G401 (cell line): ENCODE results near the gene PTPRD. TPM values are rescaled to one million over a fixed set of nuclear protein-coding genes. Genes with fewer than 3 reads are reported as not detected.

Experiments
- DNase-seq: peaks from one replicate; pipeline ENCODE4 v3.0.0-alpha.2; 2015; ENCODE audit warnings: low spot score
- in situ Hi-C: cut with HindIII; loops from 2 replicates; pipeline ENCODE4 v1.10.0; 2016; ENCODE audit warnings: low sequenced_read_pairs, mixed read lengths
- total RNA-seq: library from RNA; depleted of rRNA; stranded (reverse); fragments of >200 nt; shearing (Covaris generic); gene quantifications from 2 replicates; pipeline ENCODE4 v1.2.3, GENCODE V29; 2014

The PTPRD gene
- total RNA-seq, 1 experiment from 2014 or later = 13.0 TPM

DNA sequence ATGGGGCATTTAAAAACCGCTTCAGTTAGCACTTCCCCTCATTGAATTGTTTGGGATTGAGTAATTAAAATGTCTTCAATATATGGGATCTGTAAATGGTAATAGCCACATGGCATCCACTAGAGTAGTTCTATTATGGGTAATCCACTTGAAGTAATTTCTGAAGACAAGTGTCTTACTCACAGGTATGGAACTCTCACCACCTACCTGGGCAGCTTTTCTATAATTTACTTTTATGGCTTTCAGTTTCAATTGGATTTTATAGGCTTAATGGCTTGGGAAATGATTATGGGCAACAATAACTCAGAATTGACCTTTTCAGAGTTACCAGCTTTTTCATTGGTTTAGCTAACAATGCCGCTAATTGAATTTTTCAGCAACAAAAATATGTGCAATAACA lies 597.9 kb downstream of the PTPRD start:
- in situ Hi-C loops = no loop called here
- DNase-seq = peak; percentile 9

DNA sequence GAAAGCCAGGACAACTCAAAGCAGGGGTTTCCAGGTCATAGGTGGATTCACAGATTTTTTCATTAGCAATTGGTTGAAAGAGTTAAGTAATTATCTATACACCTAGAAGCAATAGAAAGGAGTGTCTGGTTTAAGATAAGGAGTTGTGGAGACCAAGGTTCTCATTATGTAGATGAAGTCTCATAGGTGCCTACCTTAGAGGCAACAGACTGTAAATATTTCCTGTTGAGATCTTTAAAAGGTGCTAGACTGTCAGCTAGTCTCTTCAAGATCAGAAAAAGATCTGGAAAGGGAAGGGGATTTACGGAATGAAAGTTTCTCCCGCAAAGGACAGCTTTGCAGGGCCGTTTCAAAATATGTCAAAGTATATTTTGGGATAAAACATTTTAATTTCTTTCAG lies 603.4 kb downstream of the PTPRD start:
- in situ Hi-C loops = no loop called here
- DNase-seq = no peak

DNA sequence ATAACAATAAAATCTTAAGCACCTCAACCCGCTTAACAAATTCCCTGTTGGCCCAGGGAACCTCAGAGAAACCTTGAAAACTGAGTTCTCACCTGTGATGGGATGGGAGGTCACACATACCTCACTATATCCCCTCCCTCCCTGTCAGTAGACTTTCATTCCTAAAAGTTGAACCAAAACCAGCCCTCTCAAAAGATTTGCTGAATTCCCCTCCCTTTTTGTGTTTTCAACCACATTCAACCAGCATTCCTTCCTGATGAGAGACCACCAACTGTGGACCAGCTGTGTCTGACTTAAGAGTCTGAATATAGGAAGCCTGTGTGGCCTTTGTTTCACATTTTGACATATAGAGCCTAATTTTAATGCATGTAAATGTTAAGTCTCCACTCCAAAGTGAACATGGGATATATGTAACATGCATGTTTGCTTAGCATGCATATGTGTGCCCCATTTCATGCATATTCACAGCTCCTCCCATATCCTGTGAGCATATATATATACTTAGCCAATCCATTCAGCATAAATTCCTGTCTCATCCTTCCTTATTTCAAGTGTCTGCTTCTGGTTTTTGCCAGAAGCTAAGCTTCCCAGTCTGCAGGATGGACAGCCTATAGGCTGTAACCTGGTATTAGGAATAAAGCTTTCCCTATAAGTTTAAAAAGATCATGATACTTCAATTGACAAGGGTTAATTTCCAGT lies 604.6 kb downstream of the PTPRD start:
- DNase-seq = peak; percentile 11
- in situ Hi-C loops = no loop called here

DNA sequence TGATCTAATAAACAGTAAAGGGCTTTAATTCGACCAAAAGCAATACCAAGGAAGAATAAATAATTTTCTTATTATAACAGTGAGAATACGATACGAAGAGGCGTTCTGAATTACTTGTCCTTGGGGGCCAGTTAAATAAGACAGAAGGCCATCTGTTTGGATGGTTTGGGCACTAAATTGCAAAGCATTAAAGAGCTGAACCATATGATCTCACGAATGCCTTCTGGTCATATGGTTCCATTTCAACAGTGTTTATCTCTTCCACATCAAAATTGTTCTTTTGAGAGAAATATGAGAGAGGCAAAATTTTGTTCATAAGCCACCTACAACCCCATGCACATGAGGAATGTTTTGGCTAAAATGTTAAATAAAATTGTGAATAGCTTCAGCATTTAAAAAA lies 605.4 kb downstream of the PTPRD start:
- no peak for DNase-seq
- in situ Hi-C loops = no loop called here

DNA sequence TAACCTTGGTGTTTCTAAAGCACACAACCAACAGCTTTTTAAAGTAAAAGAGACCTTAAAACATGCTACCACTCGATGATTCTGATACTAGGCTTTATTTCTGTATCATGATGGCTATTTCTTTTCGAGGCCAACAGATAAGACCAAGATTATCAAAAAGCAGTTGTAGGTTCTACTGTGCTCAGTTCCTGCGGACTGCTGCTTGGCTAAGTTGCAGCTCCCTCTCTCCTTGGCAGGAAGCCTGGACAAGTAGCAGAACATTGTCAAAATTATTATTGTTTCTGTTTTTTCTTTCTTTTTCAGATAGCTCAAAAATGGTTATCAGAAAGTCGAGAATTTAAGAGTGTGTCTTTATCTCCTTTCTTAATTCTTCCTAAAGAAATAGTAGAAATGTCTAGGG lies 607.6 kb downstream of the PTPRD start:
- in situ Hi-C loops = no loop called here

DNA sequence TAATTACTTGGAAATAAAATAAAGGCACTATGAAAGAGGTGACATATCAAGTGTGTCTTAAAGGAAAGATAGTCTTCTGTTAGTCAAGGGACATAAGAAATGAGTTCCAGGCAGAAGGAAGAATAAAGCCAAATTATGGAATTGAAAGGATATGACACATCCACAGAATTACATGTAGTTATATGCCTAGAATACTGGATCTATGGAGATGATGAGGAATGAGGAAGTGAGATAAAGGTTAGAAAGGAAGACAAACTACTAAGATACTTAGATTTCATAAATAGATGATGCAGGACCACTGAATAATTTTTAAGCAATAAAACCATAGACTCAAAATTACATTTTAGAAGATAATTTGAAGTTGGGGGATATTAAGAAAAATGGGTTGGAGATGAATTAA lies 609.8 kb downstream of the PTPRD start:
- in situ Hi-C loops = no loop called here
- no peak for DNase-seq

More for the DNA sequence above, 607.6 kb downstream of the PTPRD start:
- DNase-seq = no peak

DNA sequence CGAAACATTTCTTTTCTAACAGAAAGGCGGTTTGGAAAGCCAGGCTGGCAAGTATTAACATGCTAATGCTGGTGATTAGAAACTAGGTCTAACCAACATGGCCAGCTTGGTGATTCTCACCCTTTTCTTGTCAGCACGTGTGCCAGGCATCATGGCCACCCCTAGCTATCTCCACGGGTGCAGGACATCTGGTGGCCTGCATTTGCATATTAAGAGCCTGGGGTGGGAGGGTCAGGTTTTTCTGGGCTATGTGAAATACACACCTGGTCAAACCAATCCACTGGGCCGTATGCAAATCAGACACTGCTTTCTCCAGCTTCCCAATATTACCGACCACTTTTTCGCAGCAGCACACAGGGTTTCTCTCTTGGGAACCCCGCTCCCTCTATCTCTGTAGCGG lies 612.1 kb downstream of the PTPRD start:
- DNase-seq = no peak
- in situ Hi-C loops = no loop called here

DNA sequence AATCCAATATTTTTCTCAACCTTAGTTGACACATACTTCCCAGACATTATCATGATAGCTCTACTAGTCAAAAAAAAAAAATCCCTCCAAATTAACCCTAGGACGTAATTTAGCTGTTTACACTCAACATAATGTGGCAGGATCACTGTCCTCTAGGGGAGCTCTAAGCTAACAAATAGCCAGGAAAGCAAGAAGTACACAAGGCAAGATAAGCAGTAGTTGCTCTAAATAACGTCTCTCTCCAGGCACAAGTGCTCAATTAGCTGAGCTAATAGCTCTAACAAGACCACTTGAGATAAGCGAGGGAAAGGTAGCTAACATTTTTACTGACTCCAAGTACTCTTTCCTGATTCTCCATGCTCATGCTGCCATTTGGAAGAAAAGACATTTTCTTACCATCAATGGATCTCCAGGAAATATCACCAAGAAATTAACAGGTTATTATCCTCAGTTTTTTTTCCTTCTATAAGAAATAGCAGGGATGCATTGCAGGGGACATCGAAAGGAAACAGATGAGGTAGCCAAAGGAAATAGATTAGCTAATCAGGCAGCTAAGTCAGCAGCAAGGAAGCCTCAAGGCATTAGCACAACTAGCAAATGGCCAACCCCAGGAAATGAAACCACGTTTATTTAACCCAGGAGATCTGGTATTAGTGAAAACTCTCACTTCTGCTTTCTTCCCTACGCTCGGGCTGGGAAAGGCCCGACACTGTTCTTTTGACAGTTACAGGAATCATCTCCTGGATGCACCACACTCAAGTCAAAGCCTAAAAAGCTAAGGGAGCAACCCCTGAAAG lies 614.1 kb downstream of the PTPRD start:
- peak; percentile 21 for DNase-seq
- in situ Hi-C loops = no loop called here

DNA sequence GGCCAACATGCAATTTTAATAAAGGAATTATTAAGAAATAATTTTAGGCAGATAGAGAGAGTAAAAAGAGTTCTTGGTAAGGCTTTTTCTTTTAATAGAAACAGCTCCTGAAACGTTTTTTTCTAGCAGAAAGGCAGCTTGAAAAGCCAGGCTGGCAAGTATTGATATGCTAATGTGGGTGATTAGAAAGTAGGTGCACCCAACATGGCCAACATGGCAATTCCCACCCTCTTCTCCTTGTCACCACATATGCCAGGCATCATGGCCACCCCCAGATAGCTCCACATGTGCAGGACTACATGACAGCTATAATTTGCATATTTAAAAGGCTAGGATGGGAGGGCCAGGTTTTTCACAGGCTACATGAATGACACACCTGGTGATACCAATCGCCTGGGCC lies 615.2 kb downstream of the PTPRD start:
- DNase-seq = no peak
- in situ Hi-C loops = no loop called here

DNA sequence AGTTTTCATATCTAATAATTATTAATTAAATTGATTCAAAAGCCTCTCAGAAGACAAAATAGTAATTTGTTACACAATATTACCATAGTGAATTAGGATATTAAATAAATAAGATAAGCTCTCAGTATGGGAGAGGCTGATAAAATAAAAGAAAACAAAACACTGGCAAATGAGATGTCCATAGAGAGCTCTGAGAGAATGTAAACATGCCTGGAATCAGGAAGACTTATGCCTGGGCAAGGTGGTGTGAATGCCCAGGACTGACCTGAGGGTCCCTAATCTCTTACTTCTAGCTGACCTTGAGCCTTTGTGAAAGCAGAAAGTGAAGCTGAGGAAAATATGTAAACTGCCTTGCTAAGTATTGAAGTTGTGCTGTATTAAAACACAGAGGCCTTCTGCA lies 616.5 kb downstream of the PTPRD start:
- DNase-seq = no peak
- in situ Hi-C loops = no loop called here

DNA sequence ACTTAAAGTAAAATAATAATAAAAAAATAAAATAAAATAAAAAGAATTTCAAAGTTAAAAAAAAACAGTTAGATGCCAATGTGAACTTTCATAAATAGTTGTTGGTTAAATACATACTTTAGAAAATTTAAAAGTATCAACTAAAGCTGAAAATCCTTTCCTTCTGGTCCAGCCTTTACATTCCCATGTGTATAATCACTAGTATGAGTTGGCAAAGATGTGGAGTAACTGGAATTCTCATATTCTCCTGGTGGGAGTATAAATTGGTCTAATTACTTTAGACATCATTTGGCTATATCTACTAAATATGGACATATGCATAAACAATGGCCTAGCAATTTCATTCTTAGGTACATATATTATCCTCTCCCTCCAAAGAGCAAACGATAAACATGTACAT lies 619.9 kb downstream of the PTPRD start:
- in situ Hi-C loops = no loop called here
- DNase-seq = no peak

DNA sequence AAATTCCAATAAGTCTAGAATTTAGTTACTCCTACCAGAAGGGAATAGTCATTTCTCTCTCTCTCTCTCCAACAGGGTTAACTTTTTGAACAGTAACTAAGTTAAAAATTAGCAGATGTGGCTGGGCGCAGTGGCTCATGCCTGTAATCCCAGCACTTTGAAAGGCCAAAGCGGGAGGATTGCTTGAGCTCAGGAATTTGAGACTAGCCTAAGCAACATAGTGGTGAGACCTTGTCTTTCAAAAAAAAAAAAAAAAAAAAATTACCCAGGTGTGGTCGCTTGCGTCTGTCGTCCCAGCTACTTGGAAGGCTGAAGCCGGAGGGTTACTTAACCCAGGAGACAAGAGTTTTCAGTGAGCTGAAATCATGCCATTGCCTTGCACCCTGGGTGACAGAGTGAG lies 639.7 kb downstream of the PTPRD start:
- in situ Hi-C loops = no loop called here
- DNase-seq = no peak

DNA sequence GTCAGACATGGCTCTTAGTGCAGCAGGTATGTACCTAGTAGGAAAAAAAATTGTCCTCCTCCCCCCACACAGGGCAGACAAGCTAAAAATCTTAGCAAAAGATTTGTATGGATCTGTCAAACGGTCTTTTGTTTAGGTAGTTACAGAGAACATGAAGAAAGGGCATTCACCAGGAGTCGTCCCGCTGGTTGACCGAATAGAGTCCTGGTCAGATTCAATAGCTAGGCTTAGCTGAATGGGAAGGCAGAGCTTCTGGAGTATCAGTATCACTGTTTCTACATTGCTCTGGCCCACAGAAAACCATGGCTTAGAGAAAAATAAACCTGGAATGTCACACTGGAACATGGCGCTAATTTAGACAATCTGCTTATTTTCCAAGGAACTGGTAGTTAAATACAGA lies 642.3 kb downstream of the PTPRD start:
- DNase-seq = no peak
- in situ Hi-C loops = no loop called here

DNA sequence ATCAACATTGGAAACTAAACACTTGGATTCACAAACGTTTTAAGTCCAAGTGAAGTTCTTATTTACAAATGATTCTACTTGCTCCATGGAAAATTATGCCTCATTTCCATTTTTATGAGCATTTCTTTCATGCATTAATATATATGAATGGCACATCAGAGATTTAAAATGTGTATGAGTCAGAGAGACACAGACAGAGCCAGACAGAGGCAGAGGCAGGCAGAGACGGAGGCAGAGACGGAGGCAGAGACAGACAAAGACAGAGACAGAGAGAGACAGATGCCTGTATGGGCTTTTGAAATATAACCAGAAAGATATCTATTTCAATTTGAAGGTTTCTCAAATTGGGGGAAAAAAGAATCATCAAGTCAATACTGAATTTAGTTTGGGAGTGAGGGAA lies 649.0 kb downstream of the PTPRD start:
- no peak for DNase-seq
- in situ Hi-C loops = no loop called here

DNA sequence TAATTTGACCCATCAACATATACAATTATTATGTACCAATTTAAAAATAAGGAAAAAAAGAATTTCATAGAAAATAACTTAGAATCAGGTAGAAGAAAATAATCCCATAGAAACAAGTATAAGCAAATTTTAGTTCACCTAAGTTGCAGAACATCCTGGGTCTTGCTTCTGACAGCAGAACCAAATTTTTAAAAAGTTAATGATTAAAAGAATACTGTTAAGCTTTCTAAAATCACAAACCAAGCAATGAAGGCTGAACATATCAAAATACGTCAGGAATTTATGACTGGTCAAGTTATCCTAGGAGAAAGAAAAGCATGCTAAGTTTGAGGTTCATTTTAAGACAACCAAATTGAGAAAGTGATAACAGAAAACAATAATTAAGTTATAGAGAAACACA lies 650.9 kb downstream of the PTPRD start:
- in situ Hi-C loops = no loop called here
- DNase-seq = no peak

DNA sequence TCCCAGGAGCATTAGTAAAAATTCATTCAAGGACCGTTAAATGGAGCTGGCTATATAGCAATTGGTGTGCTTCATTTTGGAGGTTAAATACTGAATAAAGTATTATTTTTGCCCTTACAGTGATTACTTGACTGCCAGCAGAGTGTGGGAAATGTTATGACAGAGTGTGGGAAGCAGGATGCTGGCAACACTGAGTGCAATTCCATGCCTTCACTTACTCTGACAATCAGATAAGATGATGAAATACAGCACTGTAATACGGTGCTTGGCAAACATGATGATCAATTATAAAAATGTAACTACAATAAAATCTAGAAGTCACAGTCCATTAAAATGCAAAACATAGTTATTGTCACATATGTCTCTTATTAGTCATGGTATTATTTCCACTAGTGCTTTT lies 651.3 kb downstream of the PTPRD start:
- DNase-seq = no peak
- in situ Hi-C loops = no loop called here

DNA sequence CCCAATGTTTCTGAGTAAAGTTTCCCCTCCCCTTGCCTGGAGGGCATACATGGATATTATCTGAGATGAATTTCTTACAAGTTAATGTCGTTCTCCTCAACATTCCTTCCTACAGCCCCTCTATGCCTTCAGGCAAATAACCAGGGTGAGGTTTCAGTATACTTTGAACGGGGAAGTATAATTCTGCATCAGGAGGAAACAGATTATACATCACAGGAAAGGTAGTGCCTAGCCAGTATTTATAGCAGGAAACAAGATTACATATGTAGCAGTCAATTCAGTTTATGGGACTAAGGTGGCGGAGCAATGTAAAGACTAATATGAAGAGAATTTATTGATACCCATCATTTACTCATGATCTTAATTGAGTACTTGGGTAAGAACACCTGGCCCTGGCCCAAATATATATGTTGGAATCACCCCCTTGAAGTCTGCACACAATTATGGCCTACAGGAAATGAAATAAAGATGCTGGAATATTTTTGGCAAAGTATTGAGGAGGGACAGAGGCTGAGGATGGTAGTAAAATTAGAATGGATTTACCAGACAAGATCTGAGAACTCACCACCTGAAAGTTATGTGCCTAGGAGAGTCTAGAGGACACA lies 661.1 kb downstream of the PTPRD start:
- DNase-seq = no peak
- in situ Hi-C loops = no loop called here

DNA sequence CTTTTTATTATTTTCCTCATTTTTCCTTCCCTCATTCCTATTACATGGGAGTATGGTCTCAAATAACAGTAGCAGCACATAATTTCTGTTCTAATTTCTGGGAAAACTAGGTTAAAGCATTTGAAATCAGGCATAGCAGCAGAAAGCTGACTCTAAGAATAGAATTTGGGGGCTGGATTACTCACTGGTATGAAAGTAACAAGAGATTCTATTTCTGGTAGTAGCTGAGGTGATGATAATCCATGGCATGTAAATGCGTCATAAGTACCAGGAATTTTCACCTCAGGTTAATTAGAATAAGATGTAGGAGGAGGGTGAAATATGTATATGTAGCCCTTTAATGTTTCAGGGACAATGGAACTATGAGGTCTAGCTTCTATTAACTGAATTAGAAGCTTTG lies 662.0 kb downstream of the PTPRD start:
- in situ Hi-C loops = no loop called here

DNA sequence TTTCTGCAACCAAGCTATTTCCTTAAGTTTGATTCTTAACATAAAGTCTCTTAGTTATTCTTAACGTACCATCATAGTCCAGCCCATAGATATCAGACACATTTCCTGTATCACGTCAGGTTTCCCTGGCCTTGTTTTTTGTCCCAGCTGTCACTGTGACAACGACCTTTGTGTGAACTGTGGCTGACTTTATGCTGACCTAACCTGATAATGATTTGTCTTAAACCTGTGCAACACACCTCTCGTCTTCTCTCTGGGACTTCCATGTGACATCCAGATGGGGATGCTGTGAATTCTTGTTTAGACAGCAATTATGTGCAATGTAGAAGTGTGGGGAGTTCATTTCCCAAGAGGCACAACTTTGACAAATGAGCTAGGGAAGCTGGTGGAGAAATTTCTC lies 662.8 kb downstream of the PTPRD start:
- in situ Hi-C loops = no loop called here
- DNase-seq = no peak

More for the DNA sequence above, 662.0 kb downstream of the PTPRD start:
- DNase-seq = no peak

DNA sequence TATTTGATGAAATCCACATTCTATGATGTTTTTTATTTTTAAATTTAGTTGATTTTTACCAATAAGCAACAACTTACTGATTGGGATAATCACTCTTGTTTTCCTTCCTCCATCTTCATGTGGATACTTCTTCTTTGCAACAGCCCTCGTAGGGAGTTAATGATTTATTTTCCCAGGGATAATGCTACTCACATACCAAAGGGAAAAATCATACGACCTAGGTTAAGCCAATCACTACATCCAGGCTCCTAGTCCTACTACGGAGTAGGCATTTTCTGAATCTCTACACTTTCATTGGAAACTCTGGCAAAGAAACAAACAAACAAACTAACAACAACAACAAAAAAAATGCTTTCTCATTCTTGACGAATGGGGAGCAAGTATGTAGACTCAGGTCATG lies 663.4 kb downstream of the PTPRD start:
- no peak for DNase-seq
- in situ Hi-C loops = no loop called here

DNA sequence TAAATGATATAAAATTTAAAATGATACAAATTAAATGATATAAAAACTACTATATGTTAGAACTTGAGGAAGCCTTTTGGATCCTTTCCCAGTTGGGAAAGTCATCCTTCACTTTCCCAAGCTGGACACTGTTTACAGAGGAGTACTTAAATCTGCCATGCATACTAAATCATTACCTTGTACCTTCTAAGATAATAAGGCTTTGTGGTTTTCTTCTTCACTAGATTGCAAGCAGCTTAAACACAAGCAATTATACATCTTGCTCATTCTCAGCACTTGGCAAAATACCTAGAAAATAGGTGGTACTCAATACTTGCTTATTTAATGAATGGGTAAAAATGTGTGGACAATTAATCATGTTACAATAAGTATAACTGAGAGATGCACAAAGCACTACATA lies 666.8 kb downstream of the PTPRD start:
- in situ Hi-C loops = no loop called here
- DNase-seq = no peak
